H1 (cell line): ENCODE data around the gene NTN5. TPM values are rescaled to one million over a fixed set of nuclear protein-coding genes. Genes with fewer than 3 reads are reported as not detected.

ENCODE experiments used
- CTCF ChIA-PET: fragments of 300-600 bp; sonication (Branson Sonifier 250); formaldehyde crosslinking; loops from one replicate; lab custom pipeline; 2021; ENCODE audit not compliant: partially characterized antibody; lab: Charles Lee
- POLR2A ChIA-PET: fragments of 300-600 bp; sonication (Branson Sonifier 250); formaldehyde crosslinking; loops from one replicate; lab custom pipeline; 2021; ENCODE audit warnings: inconsistent platforms; ENCODE audit not compliant: partially characterized antibody; lab: Charles Lee
- DNase-seq, 2 experiments: peaks; one replicate each; pipeline versions ENCODE4 v3.0.0 to v3.0.0-alpha.2; 2010 to 2022; ENCODE audit warnings: low spot score in 2 of 2, low read depth in 1 of 2, mixed read lengths in 1 of 2
- FAIRE-seq: peaks from 2 replicates; lab custom pipeline; 2011; peaks lifted over from hg19 to GRCh38; lab: Jason Lieb, UNC
- H2AFZ ChIP-seq: 2 replicates; pipeline ENCODE4 v1.8.1; 2012; ENCODE audit warnings: low read length, inconsistent platforms
- H2AK5ac ChIP-seq: 2 replicates; pipeline ENCODE4 v1.6.1; 2013; ENCODE audit warnings: low read depth, low read length
- H2BK120ac ChIP-seq: replicated peaks from 2 replicates; pipeline ENCODE3; 2013; ENCODE audit warnings: low read depth, low read length, inconsistent platforms
- H2BK12ac ChIP-seq: 2 replicates; pipeline ENCODE4 v1.6.1; 2013; ENCODE audit warnings: low read depth, low read length
- H2BK15ac ChIP-seq: 2 replicates; pipeline ENCODE4 v1.6.1; 2013; ENCODE audit warnings: low read length
- H2BK20ac ChIP-seq: 2 replicates; pipeline ENCODE4 v1.6.1; 2013; ENCODE audit warnings: low read length
- H2BK5ac ChIP-seq: 2 replicates; pipeline ENCODE4 v1.6.1; 2013; ENCODE audit warnings: low read depth, low read length
- H3K14ac ChIP-seq: 2 replicates; pipeline ENCODE4 v1.6.1; 2013; ENCODE audit warnings: inconsistent platforms; ENCODE audit not compliant: insufficient read length
- H3K18ac ChIP-seq: 2 replicates; pipeline ENCODE4 v1.6.1; 2013; ENCODE audit warnings: low read length; ENCODE audit errors: extremely low read depth
- H3K23ac ChIP-seq: 2 replicates; pipeline ENCODE4 v1.6.1; 2013; ENCODE audit warnings: inconsistent platforms; ENCODE audit not compliant: insufficient read length
- H3K23me2 ChIP-seq: 2 replicates; pipeline ENCODE4 v1.6.1; 2013; ENCODE audit warnings: low read depth, low read length
- H3K27ac ChIP-seq: 2 replicates; pipeline ENCODE4 v1.6.1; 2011; ENCODE audit warnings: low read depth, low read length, inconsistent platforms
- H3K27me3 ChIP-seq, 4 experiments: replicated peaks in 1 of 4; 1 replicate in 1 of 4; 2 replicates in 3 of 4; pipeline versions ENCODE4 v1.6.1 to v1.8.1; 2011 to 2013; ENCODE audit warnings: low read length in 3 of 4, mild to moderate bottlenecking in 3 of 4, inconsistent platforms in 2 of 4, mixed read lengths in 2 of 4, moderate library complexity in 1 of 4; ENCODE audit not compliant: control insufficient read depth in 3 of 4, insufficient read depth in 3 of 4; ENCODE audit errors: extremely low read depth in 1 of 4
- H3K36me3 ChIP-seq, 4 experiments: 2 replicates each; pipeline versions ENCODE4 v1.6.1 to v1.8.1; 2011 to 2013; ENCODE audit warnings: mild to moderate bottlenecking in 4 of 4, low read length in 3 of 4, moderate library complexity in 2 of 4, control low read depth in 1 of 4, inconsistent platforms in 1 of 4; ENCODE audit not compliant: insufficient read depth in 4 of 4, control insufficient read depth in 2 of 4
- H3K4ac ChIP-seq: replicated peaks from 2 replicates; pipeline ENCODE3; 2013; ENCODE audit warnings: low read length, low read depth, mixed read lengths, inconsistent platforms; ENCODE audit not compliant: insufficient read length
- H3K4me1 ChIP-seq, 4 experiments: replicated peaks in 1 of 4; 1 replicate in 1 of 4; 2 replicates in 3 of 4; pipeline versions ENCODE4 v1.6.1 to v1.8.1; 2011 to 2013; ENCODE audit warnings: low read length in 3 of 4, inconsistent platforms in 2 of 4, mixed read lengths in 1 of 4; ENCODE audit not compliant: insufficient read depth in 4 of 4, control insufficient read depth in 3 of 4
- H3K4me2 ChIP-seq, 2 experiments: 2 replicates each; pipeline versions ENCODE4 v1.6.1 to v1.8.1; 2011 to 2013; ENCODE audit warnings: low read depth in 2 of 2, low read length in 2 of 2, control low read depth in 1 of 2, inconsistent platforms in 1 of 2, mild to moderate bottlenecking in 1 of 2; ENCODE audit not compliant: insufficient read depth in 1 of 2
- H3K4me3 ChIP-seq, 4 experiments: fragments of 200-600, 300-600 bp in 1 of 4; sonication (generic), shearing (Covaris generic), sonication (Bioruptor Twin) in 1 of 4; 2 replicates each; pipeline versions ENCODE4 v1.5.1 to v1.8.1; 2011 to 2016; ENCODE audit warnings: low read length in 4 of 4, low read depth in 3 of 4, control low read depth in 2 of 4, inconsistent platforms in 2 of 4, mild to moderate bottlenecking in 2 of 4, mixed read lengths in 1 of 4, moderate library complexity in 1 of 4; ENCODE audit not compliant: insufficient read depth in 2 of 4; ENCODE audit errors: extremely low read depth in 1 of 4
- H3K56ac ChIP-seq: replicated peaks from 2 replicates; pipeline ENCODE3; 2013; ENCODE audit warnings: low read depth, mild to moderate bottlenecking, mixed read lengths, low read length, inconsistent platforms; ENCODE audit not compliant: insufficient read length
- H3K79me1 ChIP-seq: 2 replicates; pipeline ENCODE4 v1.6.1; 2013; ENCODE audit warnings: low read depth, low read length, control low read depth
- H3K79me2 ChIP-seq, 2 experiments: 2 replicates each; pipeline versions ENCODE4 v1.6.1 to v1.8.1; 2012 to 2013; ENCODE audit warnings: low read length in 2 of 2, mild to moderate bottlenecking in 2 of 2, inconsistent platforms in 1 of 2; ENCODE audit not compliant: insufficient read depth in 2 of 2, control insufficient read depth in 1 of 2
- H3K9ac ChIP-seq, 4 experiments: replicated peaks in 1 of 4; 1 replicate in 1 of 4; 2 replicates in 3 of 4; pipeline versions ENCODE4 v1.6.1 to v1.8.1; 2011 to 2013; ENCODE audit warnings: low read depth in 3 of 4, low read length in 3 of 4, control low read depth in 2 of 4, mild to moderate bottlenecking in 2 of 4, moderate library complexity in 2 of 4, inconsistent platforms in 1 of 4; ENCODE audit errors: extremely low read depth in 1 of 4
- H3K9me3 ChIP-seq, 2 experiments: 2 replicates each; pipeline versions ENCODE4 v1.6.1 to v1.8.1; 2012 to 2013; ENCODE audit warnings: mild to moderate bottlenecking in 2 of 2, moderate library complexity in 2 of 2, control low read depth in 1 of 2, inconsistent platforms in 1 of 2, low read depth in 1 of 2, low read length in 1 of 2, mixed read lengths in 1 of 2; ENCODE audit not compliant: insufficient read depth in 2 of 2
- H4K20me1 ChIP-seq, 2 experiments: replicated peaks in 1 of 2; 2 replicates each; pipeline versions ENCODE3 to v1.8.1; 2011 to 2013; ENCODE audit warnings: inconsistent platforms in 2 of 2, low read length in 2 of 2, mild to moderate bottlenecking in 1 of 2; ENCODE audit not compliant: insufficient read depth in 2 of 2, control insufficient read depth in 1 of 2
- H4K5ac ChIP-seq: 2 replicates; pipeline ENCODE4 v1.6.1; 2013; ENCODE audit warnings: low read length, low read depth, mixed read lengths, inconsistent platforms; ENCODE audit not compliant: insufficient read length
- H4K8ac ChIP-seq: 2 replicates; pipeline ENCODE4 v1.8.0; 2013; ENCODE audit warnings: mild to moderate bottlenecking, moderate library complexity, low read length, inconsistent platforms; ENCODE audit not compliant: insufficient read depth; ENCODE audit errors: extremely low read depth
- H4K91ac ChIP-seq: replicated peaks from 2 replicates; pipeline ENCODE3; 2013; ENCODE audit warnings: low read length, mixed read lengths, inconsistent platforms; ENCODE audit not compliant: insufficient read length
- CHD2 ChIP-seq: IDR thresholded peaks from 2 replicates; pipeline ENCODE4 v1.6.1; 2012; ENCODE audit warnings: low read length, improper control_type of control experiment
- NANOG ChIP-seq: IDR thresholded peaks from 2 replicates; pipeline ENCODE4 v1.6.1; 2011; ENCODE audit warnings: low read length, low read depth, mild to moderate bottlenecking, inconsistent platforms; ENCODE audit not compliant: insufficient read depth, poor library complexity, severe bottlenecking
- WGBS, 2 experiments: shearing (Covaris generic) in 1 of 2; methylation state at CpG; one replicate each; pipeline versions ENCODE4 v1.1.6 to v1.1.7; 2013 to 2015; ENCODE audit warnings: low lambda C conversion rate in 2 of 2, mixed read lengths in 2 of 2, inconsistent platforms in 1 of 2, low coverage in 1 of 2, missing lambda C conversion rate in 1 of 2; ENCODE audit not compliant: insufficient replicate concordance in 2 of 2, insufficient coverage in 1 of 2, insufficient read length in 1 of 2; ENCODE audit errors: extremely low coverage in 1 of 2, missing lambda C conversion rate in 1 of 2; 5-methylcytosine and 5-hydroxymethylcytosine counted together
- polyA plus RNA-seq, 7 experiments: library from polyadenylated mRNA; depleted of rRNA in 3 of 7; stranded (reverse) in 5 of 7; unstranded in 2 of 7; fragments of >200 nt in 5 of 7; fragments of 200-250 nt in 2 of 7; gene quantifications; 1 replicate in 5 of 7; 2 replicates in 1 of 7; 4 replicates in 1 of 7; pipeline versions ENCODE4 v1.2.1 to v1.2.3, GENCODE V29; 2011 to 2013; ENCODE audit warnings: missing spikeins in 2 of 7, mixed read lengths in 2 of 7
- total RNA-seq: library from RNA; stranded (reverse); fragmentation: NEBNext Ultra II Directional; extraction: Animal tissue kit (Norgen Biotek cat#: 25700); gene quantifications from 2 replicates; pipeline ENCODE4 v1.2.1, GENCODE V29; 2021
- TF ChIP-seq, protein P1 (sequence below): IDR thresholded peaks from 2 replicates; pipeline ENCODE4 v1.6.1; 2011; ENCODE audit warnings: low read depth, mild to moderate bottlenecking, low read length; ENCODE audit not compliant: insufficient read depth

The NTN5 gene
- total and polyA plus RNA-seq, 2 of the 8 experiments (the other 6 are each of a cell fraction or from before 2014, with no cell fraction given), result 0.47 to 0.85 TPM

DNA sequence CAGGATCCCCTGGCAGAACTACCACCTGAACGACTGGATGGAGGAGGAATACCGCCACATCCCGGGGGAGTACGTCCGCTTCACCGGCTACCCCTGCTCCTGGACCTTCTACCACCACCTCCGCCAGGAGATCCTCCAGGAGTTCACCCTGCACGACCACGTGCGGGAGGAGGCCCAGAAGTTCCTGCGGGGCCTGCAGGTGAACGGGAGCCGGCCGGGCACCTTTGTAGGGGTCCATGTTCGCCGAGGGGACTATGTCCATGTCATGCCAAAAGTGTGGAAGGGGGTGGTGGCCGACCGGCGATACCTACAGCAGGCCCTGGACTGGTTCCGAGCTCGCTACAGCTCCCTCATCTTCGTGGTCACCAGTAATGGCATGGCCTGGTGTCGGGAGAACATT is 30.5 kb upstream of the NTN5 start:
- Histone ChIP-seq H2BK20ac (no peak overlapping the region), H3K4me1 (no peaks in the 10 kb centered on the region; a peak in 1 of 7 replicates), H2BK12ac (no peak overlapping the region), H2AFZ (no peak overlapping the region), H3K9ac (no peak overlapping the region), H3K23ac (no peak overlapping the region), H3K27me3 (no peaks in the 10 kb centered on the region), H3K4me3 (no peak overlapping the region), H2BK15ac (no peak overlapping the region), H3K79me2 (no peaks in the 10 kb centered on the region), H3K79me1 (no peaks in the 10 kb centered on the region), H3K36me3 (peaks cover 0 to 8% (median 3%) of the 10 kb centered on the region in 4 experiments; a peak in 4 of 8 replicates), H4K5ac (no peak overlapping the region), H3K18ac (no peak overlapping the region), H3K14ac (no peak overlapping the region), H4K91ac (no peak overlapping the region), H2BK5ac (no peak overlapping the region), H3K27ac (no peak overlapping the region), H2AK5ac (no peak overlapping the region), H4K20me1 (peaks cover 0 to 2% of the 10 kb centered on the region in 2 experiments), H3K4ac (no peak overlapping the region), H3K9me3 (peaks cover 0 to 4% of the 10 kb centered on the region in 2 experiments; a peak in 1 of 4 replicates), H2BK120ac (no peak overlapping the region), H4K8ac (no peak overlapping the region), H3K4me2 (no peak overlapping the region), H3K23me2 (0 out of 2 replicates have a peak, but pooled peaks cover 2% of the 10 kb centered on the region), H3K56ac (no peak overlapping the region)
- DNase-seq (no peak), FAIRE-seq (no peak)
- POLR2A ChIA-PET, result interaction anchor here (2.0 to 4.2 kb wide), 2 partner anchors 8 to 57 kb away, joined by 4 to 26 read pairs; partner anchors contain the start of gene CA11
- CTCF ChIA-PET, result interaction anchor here (9.4 kb wide), 1 partner anchor 9 kb away, joined by 42 read pairs; no protein-coding TSS in a partner anchor
- 95% methylated on average over 23 of the region's 23 CpGs; no CpG with 5 or more reads in 1 of the 2 experiments for WGBS, 2 experiments
- no peak for TF ChIP-seq CHD2
- no peak for TF ChIP-seq NANOG
- TF ChIP-seq, protein P1, sequence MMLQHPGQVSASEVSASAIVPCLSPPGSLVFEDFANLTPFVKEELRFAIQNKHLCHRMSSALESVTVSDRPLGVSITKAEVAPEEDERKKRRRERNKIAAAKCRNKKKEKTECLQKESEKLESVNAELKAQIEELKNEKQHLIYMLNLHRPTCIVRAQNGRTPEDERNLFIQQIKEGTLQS, result no peak
